ENCODE data around the gene STRBP.

Gene STRBP

DNA sequence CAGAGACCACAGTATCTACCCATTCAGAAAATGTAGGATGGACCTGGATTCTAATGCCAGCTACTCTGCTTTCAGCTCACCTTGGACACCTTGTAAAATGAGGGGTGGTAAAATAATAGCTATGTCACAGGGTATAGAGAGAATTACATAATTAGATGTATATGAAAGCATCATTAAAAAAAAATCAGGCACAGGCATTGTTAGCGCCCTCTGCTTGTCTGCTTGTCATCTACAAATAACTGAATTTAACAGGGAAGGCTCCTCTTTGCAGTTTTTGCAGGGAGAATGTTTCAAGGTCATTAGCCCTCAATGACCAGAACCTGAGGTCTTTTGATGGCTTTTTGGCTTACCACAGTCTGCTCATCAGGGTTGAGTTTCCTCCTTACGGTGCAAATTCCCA, 176.9 kb downstream of the STRBP start:
- DNase-seq: no peak

GRCh38 chr9:123090956-123091355, 177.4 kb downstream of the STRBP start:
- no peak for DNase-seq

DNA sequence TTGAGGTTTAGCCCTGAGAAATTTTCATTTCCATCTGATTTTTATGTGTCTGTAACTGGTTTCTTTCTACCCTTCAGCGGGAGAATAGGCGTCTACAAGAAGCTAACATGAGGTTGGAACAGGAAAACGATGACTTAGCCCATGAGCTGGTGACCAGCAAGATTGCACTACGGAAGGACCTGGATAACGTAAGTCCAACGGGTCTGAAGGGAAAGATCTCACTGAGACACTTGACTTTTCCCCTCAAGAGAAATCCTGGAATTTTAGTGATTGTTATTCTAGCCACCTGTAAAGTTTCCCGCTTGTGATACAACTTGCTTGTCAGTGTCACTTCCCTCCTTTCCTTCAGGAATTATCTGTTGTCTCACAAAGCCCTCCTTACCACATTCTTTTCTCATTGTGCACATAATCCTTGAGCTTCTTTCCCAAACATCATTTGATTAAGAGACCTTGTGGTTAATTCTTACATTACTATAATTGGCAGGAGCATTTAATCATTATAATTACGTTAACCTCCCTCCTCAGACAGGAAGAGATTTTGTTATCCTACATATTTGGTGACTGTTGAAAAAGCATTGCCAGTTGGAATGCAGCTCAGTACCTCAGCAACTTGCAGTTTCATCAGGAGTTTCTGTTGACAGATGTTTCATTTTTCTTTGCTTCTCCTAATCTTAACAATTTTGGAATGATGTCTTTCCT, 178.0 kb downstream of the STRBP start:
- DNase-seq: no peak

- DNase-seq: no peak
Observed at GRCh38 chr9:123089790-123090189, 178.6 kb downstream of the STRBP start.

DNA sequence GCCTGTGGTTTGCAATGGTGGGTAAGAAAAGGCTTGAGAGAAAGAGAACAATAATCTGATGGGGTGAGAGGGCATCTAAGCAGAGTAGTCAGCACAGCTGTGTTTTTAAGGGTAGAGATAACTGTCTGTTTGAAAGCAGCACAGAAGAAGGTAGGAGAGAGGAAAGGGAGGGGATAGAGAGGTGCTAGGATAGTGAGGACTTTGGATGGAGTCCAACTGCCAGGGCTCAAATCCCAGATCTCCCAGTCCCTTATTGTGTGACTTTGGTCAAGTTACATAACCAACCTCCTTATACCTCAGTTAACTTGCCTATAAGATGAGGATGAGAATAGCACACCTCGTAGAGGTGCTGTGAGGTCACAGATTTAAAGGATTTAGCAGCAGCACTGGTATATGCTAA, 179.3 kb downstream of the STRBP start:
- DNase-seq: no peak

DNA sequence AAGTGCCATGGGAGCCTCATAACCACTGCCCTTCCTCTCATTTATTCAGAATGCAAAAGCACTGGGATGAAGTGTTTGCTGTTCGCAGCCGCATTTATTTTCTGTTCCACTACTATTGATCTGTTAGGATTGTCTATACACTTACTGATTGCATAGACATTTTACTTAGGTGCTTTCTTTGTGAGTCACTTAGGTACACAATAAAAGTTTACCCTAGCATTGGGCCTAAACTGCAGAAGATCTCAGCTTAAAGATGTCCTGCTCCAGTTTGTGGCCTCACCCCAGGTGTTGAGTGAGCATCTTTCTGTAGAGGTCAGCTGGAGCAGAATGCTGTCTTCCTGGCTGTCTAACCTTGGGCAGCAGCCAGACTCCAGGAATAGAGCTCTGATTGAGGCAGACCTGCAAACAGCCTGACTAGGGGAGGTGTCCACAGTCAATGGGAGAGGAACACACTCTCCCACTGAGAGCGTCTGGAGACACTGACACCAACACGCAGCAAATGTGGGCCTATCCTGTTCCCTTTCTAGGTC, 181.0 kb downstream of the STRBP start:
- no peak for DNase-seq

- DNase-seq: no peak
Observed at GRCh38 chr9:123085916-123086315, 182.5 kb downstream of the STRBP start.

GRCh38 chr9:123084256-123084655, 184.1 kb downstream of the STRBP start:
- no peak for DNase-seq

GRCh38 chr9:123083680-123084079, 184.7 kb downstream of the STRBP start:
- no peak for DNase-seq

GRCh38 chr9:123081824-123082223, 186.6 kb downstream of the STRBP start:
- DNase-seq: no peak

DNA sequence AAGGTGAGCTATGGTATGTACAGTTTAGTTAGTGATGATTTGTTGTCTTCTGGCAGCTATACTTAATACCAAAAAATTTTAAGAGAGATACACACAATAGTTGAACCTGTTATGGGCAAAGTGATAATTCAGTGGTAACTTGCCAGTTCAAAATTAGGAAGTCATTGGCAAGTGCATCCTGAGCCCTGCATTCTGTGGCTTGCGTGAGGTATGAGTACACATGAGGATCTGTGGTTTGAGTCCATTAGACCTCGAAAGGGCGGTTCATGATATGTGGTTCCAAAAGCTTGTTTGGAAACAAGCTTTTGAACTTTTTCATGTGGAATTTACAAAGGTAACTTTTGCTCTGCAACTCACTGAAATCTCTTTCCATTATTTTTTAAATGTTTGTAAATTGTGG, 187.9 kb downstream of the STRBP start:
- DNase-seq: no peak

DNA sequence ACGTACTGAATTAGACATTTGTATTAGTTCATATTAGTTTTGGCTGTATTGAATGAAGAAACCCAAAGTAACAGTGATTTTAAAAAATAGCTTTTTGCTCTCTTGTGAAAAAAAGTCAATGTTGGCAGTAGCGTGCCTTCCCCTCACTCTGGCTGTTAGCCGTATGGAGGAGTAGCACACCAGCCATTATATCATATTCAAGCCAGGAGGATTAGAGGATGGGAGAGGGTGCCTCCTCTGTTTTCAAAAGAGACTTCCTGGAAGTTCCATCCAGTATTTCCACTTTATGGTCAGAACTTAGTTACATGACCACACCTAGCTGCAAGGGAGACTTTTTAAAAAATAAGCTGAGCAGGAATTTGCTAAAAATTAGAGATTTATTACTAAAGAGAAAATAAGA, 193.8 kb downstream of the STRBP start:
- no peak for DNase-seq

GRCh38 chr9:123073991-123074422, 194.4 kb downstream of the STRBP start:
- no peak for DNase-seq

- DNase-seq: no peak
Observed at GRCh38 chr9:123073441-123073840, 194.9 kb downstream of the STRBP start.

- DNase-seq: no peak
Observed at GRCh38 chr9:123072407-123072995, 195.9 kb downstream of the STRBP start.
